GM12872 (cell line): Measurements from ENCODE around the gene C4orf36.

ENCODE experiments used
- TF ChIP-seq, protein P1 (sequence below): IDR thresholded peaks from 3 replicates; pipeline ENCODE4 v1.5.1; 2011; ENCODE audit warnings: low read depth, mild to moderate bottlenecking, low read length, moderate library complexity; ENCODE audit not compliant: insufficient read depth

Gene C4orf36

DNA sequence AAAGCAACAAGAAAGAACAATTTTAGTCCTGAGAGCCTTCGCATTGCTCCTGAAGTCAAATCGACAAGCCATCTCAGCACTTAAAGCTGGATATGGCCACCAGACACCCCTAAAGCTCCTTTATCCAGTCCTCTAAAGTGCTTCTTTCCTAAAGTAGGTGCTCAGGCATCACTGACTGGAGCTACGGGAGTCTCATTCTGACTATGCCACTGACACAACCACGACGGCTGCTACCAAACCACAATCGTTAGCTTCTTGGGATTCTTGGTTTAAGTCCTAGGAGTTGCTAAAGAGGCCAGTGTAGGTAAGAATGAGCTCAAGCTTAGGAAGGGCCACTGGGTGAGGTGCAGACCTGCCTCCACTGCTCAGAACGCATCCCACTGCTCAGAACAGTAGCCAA, 44.1 kb downstream of the C4orf36 start:
- TF ChIP-seq, protein P1, sequence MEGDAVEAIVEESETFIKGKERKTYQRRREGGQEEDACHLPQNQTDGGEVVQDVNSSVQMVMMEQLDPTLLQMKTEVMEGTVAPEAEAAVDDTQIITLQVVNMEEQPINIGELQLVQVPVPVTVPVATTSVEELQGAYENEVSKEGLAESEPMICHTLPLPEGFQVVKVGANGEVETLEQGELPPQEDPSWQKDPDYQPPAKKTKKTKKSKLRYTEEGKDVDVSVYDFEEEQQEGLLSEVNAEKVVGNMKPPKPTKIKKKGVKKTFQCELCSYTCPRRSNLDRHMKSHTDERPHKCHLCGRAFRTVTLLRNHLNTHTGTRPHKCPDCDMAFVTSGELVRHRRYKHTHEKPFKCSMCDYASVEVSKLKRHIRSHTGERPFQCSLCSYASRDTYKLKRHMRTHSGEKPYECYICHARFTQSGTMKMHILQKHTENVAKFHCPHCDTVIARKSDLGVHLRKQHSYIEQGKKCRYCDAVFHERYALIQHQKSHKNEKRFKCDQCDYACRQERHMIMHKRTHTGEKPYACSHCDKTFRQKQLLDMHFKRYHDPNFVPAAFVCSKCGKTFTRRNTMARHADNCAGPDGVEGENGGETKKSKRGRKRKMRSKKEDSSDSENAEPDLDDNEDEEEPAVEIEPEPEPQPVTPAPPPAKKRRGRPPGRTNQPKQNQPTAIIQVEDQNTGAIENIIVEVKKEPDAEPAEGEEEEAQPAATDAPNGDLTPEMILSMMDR: no peak

DNA sequence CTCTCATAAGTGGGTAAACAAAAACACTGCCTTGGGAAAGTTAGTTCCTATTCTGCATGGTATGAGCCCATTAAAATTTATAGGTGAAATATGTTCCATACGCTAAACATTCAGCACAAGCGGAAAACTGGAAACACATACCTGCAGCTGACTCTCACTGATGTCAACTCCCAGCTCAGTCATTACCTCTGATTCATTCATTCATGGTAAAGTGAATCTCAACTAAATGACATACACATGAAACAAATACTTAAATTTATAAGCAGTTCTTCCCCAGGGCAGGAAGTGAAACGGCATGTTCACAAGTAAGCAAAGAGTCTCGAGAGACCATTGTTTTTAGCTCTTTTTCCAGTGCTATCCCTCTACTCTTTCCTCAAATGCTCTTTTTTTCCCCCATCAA, 44.7 kb downstream of the C4orf36 start:
- TF ChIP-seq, protein P1: no peak

DNA sequence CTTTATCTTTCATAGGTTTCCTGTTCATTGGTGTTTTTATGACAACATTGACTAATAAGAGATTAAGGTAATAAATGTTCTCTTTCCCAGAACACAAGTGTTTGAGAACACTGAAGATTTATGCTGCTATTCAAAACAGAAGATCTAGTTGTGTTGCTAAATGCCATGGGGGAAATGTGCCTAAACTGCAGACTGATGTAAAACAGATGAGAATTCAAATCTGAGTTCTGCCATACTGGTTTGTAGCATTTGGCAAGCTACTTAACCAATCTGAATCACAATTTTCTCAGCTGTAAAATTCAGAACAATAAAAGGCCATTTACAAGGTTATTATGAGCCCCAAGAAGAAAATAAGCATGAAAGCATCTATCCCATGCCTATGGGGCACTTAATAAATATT, 45.3 kb downstream of the C4orf36 start:
- TF ChIP-seq, protein P1: no peak

DNA sequence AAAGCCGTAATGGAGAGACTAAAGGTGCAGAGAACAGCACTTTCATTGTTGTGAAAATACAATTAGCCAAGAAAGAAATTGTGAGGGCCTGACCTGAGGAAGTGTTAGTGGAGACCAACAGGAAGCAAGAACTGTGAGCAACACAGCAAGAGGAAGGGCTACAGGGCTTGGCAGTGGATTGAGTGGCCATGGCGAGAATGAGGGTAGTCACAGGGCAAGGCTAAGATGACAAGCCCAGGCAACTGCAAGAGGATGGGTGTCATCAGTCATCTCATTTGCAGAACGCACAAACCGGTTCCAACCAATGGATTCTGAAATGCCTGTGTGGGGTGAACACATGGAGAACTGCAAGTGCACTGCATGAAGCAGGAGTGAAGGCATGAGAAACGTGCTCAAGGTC, 46.6 kb downstream of the C4orf36 start:
- TF ChIP-seq, protein P1: no peak

DNA sequence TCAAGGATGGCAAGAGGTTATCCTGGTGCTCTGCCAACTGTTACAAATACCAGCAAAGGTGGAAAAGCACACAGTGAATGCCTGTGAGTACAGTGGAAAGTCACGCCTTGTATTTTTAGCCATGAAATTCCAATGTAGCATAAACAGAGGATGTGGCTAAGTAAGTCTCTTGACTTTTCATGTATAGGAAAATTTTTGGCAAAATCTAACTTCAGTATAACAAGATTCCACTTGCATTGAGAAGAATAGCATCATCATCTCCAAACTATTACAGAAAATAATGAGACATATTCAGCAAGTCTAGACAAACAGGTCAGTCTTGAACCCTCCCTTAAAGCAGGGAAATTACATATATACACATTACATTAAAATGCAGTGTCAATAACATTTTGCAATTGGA, 50.9 kb downstream of the C4orf36 start:
- TF ChIP-seq, protein P1: no peak

DNA sequence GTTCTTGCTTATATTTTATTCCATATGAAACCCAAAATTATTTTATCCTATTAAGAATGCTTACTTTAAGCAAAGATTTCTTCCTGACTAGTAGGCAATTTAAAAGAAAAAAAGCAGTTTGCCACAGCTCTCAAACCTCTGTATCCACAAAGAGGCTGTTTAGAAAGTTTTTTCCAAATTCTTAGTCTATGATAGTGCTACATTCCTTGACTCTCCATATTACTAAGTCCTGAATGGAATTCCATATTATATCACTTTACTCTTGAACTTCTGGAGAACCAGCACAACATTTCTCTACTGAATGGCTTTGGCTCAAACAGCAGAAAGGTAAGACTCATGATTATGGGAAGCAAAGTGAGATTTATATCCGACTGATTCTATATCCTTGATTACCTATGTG, 51.4 kb downstream of the C4orf36 start:
- TF ChIP-seq, protein P1: no peak

DNA sequence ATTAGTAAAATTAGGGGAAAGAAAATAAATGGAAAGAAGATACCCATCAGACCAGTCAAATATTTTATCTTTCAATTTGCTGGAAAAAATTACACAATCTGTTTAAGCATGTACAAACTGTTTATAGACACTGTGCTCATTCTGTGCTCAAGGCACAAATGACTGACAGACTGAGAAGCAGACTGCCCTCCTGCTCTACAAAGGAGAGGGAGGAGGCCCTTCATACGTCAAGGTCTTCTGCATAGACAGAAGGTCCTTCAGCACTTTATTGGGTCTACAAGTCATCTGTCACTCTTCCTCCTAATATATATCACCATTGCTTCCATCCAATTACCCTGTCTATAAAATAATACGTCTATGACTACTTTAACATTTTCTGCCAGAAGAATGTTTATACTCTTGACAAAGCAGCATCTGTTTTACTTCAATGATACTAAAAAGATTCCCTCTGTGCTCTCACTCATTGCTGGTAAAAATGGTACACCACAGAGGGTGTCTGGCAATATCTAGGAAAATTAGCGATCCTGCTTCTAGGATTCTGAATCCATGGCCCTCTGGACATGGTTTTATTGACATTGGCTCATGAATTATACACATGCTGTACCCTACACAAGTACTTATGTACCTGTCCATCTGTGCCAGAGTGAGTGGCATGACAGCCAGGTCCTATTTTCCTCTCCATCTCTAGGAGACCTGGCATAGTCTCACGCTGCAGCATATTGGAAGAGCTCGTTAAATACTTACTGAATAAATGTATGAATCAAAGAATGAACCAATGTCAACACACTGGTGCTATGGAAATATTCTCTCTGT, 54.3 kb downstream of the C4orf36 start:
- TF ChIP-seq, protein P1: no peak
